Measurements from ENCODE around the gene ENTHD1.

ENTHD1 gene

GRCh38 chr22:39893526-39893925 is at the start of gene ENTHD1:
Gene ENTHD1, minus strand, starts transcription at chr22:39893760. Its CDS starts 6,012 bp downstream, at chr22:39887748.
- DNase-seq = no peak

GRCh38 chr22:39943337-39943736 is 49.8 kb upstream of the ENTHD1 start:
- peak; percentile 78 for DNase-seq

GRCh38 chr22:39942439-39943230 is 49.1 kb upstream of the ENTHD1 start:
- DNase-seq = peak; percentile 43

GRCh38 chr22:39941601-39942000 is 48.0 kb upstream of the ENTHD1 start:
- peak; percentile 18 for DNase-seq

GRCh38 chr22:39940757-39941305 is 47.3 kb upstream of the ENTHD1 start:
- peak; percentile 24 for DNase-seq

GRCh38 chr22:39939830-39940229 is 46.3 kb upstream of the ENTHD1 start:
- peak; percentile 66 for DNase-seq

- peak; percentile 73 for DNase-seq
Observed at GRCh38 chr22:39938509-39939111, 45.0 kb upstream of the ENTHD1 start.

GRCh38 chr22:39937906-39938305 is 44.3 kb upstream of the ENTHD1 start:
- peak; percentile 23 for DNase-seq

GRCh38 chr22:39936523-39937145 is 43.1 kb upstream of the ENTHD1 start:
- peak; percentile 24 for DNase-seq

- peak; percentile 31 for DNase-seq
Observed at GRCh38 chr22:39935612-39936011, 42.1 kb upstream of the ENTHD1 start.

GRCh38 chr22:39935116-39935515 is 41.6 kb upstream of the ENTHD1 start:
- DNase-seq = no peak

GRCh38 chr22:39933741-39934140 is 40.2 kb upstream of the ENTHD1 start:
- DNase-seq = peak; percentile 34

GRCh38 chr22:39932918-39933649 is 39.5 kb upstream of the ENTHD1 start:
- peak; percentile 83 for DNase-seq

GRCh38 chr22:39932166-39932565 is 38.6 kb upstream of the ENTHD1 start:
- peak; percentile 19 for DNase-seq

GRCh38 chr22:39931251-39931650 is 37.7 kb upstream of the ENTHD1 start:
- DNase-seq = no peak

GRCh38 chr22:39928536-39929520 is 35.3 kb upstream of the ENTHD1 start:
- peak; percentile 26 for DNase-seq

GRCh38 chr22:39927544-39927943 is 34.0 kb upstream of the ENTHD1 start:
- DNase-seq = peak; percentile 63

GRCh38 chr22:39926753-39927152 is 33.2 kb upstream of the ENTHD1 start:
- DNase-seq = peak; percentile 37

GRCh38 chr22:39925909-39926679 is 32.5 kb upstream of the ENTHD1 start:
- DNase-seq = no peak

GRCh38 chr22:39925273-39925672 is 31.7 kb upstream of the ENTHD1 start:
- DNase-seq = peak; percentile 30

- peak; percentile 53 for DNase-seq
Observed at GRCh38 chr22:39924286-39924685, 30.7 kb upstream of the ENTHD1 start.

Data from stimulated activated CD8-positive, alpha-beta memory T cell treated with anti-CD3 and anti-CD28 coated beads, Interleukin-4, amount 100 ng/mL, for 48 hours (primary cell).